ENCODE results near the gene LRIT2. TPM values are rescaled to one million over a fixed set of nuclear protein-coding genes. Genes with fewer than 3 reads are reported as not detected.

The LRIT2 gene
- total RNA-seq, 1 donor from 2014 or later: not detected

DNA sequence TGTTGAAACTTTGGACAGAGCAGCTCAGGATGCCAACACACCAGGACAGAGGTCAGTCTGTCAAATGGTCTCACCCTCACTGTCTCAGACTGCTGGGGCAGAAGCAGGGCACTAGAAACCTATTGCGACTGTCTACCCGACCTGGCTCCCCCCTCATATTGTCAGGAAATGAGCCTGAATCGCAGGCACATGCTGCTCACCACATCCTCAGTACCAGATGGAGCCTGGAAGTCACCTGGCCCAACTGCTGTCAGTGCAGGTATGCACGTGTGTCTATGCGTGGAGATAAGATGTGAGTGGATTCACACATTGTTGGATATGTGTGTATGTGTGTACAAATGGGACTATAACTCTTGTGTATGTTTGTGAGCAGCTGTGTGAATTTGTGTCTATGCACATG is 34.2 kb downstream of the LRIT2 start:
- Mint-ChIP-seq H3K4me1 (peaks cover 2% of the 10 kb centered on the region), H3K4me3 (no peak overlapping the region), H3K27ac (no peak overlapping the region), H3K9me3 (peaks cover 2% of the 10 kb centered on the region), H3K36me3 (no peaks in the 10 kb centered on the region), H3K27me3 (ENCODE audit: insufficient read depth, low read depth) (peaks cover 24% of the 10 kb centered on the region)
- H3K9me3 ChIP-seq (ENCODE audit: low read depth): no peaks in the 10 kb centered on the region
- H4K20me1 ChIP-seq (ENCODE audit: low read depth): no peaks in the 10 kb centered on the region
- DNase-seq (ENCODE audit: low spot score): no peak
- H3K79me2 ChIP-seq (ENCODE audit: low read depth): no peaks in the 10 kb centered on the region
- H3K27me3 ChIP-seq: peaks cover 36% of the 10 kb centered on the region
- H3K4me3 ChIP-seq: no peak overlapping the region
- H3K4me1 ChIP-seq: no peaks in the 10 kb centered on the region
- H3K36me3 ChIP-seq: no peaks in the 10 kb centered on the region
- no peak overlapping the region for H2AFZ ChIP-seq (replicated peaks)
- TF ChIP-seq, protein P1, sequence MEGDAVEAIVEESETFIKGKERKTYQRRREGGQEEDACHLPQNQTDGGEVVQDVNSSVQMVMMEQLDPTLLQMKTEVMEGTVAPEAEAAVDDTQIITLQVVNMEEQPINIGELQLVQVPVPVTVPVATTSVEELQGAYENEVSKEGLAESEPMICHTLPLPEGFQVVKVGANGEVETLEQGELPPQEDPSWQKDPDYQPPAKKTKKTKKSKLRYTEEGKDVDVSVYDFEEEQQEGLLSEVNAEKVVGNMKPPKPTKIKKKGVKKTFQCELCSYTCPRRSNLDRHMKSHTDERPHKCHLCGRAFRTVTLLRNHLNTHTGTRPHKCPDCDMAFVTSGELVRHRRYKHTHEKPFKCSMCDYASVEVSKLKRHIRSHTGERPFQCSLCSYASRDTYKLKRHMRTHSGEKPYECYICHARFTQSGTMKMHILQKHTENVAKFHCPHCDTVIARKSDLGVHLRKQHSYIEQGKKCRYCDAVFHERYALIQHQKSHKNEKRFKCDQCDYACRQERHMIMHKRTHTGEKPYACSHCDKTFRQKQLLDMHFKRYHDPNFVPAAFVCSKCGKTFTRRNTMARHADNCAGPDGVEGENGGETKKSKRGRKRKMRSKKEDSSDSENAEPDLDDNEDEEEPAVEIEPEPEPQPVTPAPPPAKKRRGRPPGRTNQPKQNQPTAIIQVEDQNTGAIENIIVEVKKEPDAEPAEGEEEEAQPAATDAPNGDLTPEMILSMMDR (IDR thresholded peaks at IDR 0.05): no peak
- no peak for TF ChIP-seq EZH2phosphoT487 (IDR thresholded peaks at IDR 0.05)
- no peak for TF ChIP-seq EZH2 (IDR thresholded peaks at IDR 0.05)
- H3K9ac ChIP-seq: no peak overlapping the region
- H3K27ac ChIP-seq: no peak overlapping the region
- H3F3A ChIP-seq (ENCODE audit: low read depth): no peaks in the 10 kb centered on the region
- H3K4me2 ChIP-seq: no peak overlapping the region

DNA sequence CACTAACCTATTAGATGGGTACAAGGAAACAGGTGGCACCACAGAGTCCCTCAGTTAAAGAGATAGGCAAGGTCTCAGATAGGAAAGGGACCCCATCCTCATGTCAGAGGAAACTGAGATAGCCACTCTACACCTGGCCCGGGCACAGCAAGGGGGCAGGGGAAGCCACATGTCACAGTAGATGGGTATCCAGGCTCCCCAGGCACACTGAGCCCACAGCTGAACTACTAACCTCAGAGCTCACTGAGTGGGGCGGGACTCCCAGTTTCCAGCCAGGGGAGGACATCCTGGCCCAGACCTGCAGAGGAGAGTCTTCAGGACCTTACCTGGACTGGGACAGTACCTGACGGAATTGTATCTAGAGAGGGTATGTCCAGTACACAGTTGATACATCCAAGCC is 34.7 kb downstream of the LRIT2 start:
- Mint-ChIP-seq H3K4me1 (peaks cover 2% of the 10 kb centered on the region), H3K27me3 (ENCODE audit: insufficient read depth, low read depth) (peaks cover 22% of the 10 kb centered on the region), H3K4me3 (no peak overlapping the region), H3K36me3 (no peaks in the 10 kb centered on the region), H3K27ac (no peak overlapping the region), H3K9me3 (peaks cover 2% of the 10 kb centered on the region)
- no peaks in the 10 kb centered on the region for H4K20me1 ChIP-seq (ENCODE audit: low read depth)
- H3K9me3 ChIP-seq (ENCODE audit: low read depth): no peaks in the 10 kb centered on the region
- no peak overlapping the region for H3K9ac ChIP-seq
- peaks cover 31% of the 10 kb centered on the region for H3K27me3 ChIP-seq
- H3K27ac ChIP-seq: no peak overlapping the region
- DNase-seq (ENCODE audit: low spot score): no peak
- TF ChIP-seq EZH2 (IDR thresholded peaks at IDR 0.05) (no peak), EZH2phosphoT487 (IDR thresholded peaks at IDR 0.05) (no peak)
- TF ChIP-seq, protein P1 (IDR thresholded peaks at IDR 0.05): no peak
- H3K79me2 ChIP-seq (ENCODE audit: low read depth): no peaks in the 10 kb centered on the region
- no peaks in the 10 kb centered on the region for H3K36me3 ChIP-seq
- H3K4me1 ChIP-seq: no peaks in the 10 kb centered on the region
- no peak overlapping the region for H3K4me3 ChIP-seq
- no peak overlapping the region for H2AFZ ChIP-seq (replicated peaks)
- H3K4me2 ChIP-seq: no peak overlapping the region
- H3F3A ChIP-seq (ENCODE audit: low read depth): no peaks in the 10 kb centered on the region

DNA sequence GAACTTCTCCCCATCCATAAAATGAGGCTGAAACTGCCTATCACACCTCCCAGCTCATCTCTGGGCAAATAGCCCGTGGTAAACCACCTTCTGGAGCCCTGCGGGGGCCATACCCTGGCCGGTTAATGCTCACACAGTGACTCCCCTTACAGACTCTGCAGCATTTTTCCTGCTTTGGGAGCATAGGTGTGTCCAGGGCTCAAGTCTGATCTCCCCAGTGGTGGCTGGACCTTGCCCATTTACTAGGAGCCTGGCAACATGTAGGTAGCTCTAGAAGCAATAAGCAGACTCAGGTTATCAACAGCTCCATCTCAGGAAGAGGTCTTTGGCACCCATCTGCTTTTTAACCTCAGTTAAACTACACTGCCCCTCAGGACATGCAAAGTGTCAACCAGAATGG is 36.5 kb downstream of the LRIT2 start:
- no peak for DNase-seq (ENCODE audit: low spot score)
- TF ChIP-seq EZH2 (IDR thresholded peaks at IDR 0.05) (no peak), EZH2phosphoT487 (IDR thresholded peaks at IDR 0.05) (no peak)
- TF ChIP-seq, protein P1 (IDR thresholded peaks at IDR 0.05): no peak
- Histone ChIP-seq H3F3A (ENCODE audit: low read depth) (no peaks in the 10 kb centered on the region), H3K4me2 (no peak overlapping the region), H3K4me1 (no peaks in the 10 kb centered on the region), H3K27ac (no peak overlapping the region), H3K9ac (no peak overlapping the region), H3K9me3 (ENCODE audit: low read depth) (no peaks in the 10 kb centered on the region), H3K36me3 (no peaks in the 10 kb centered on the region), H4K20me1 (ENCODE audit: low read depth) (no peaks in the 10 kb centered on the region), H3K4me3 (no peak overlapping the region), H2AFZ (replicated peaks) (no peak overlapping the region), H3K27me3 (peaks cover 13% of the 10 kb centered on the region), H3K79me2 (ENCODE audit: low read depth) (no peaks in the 10 kb centered on the region)
- Mint-ChIP-seq H3K4me3 (no peak overlapping the region), H3K4me1 (no peaks in the 10 kb centered on the region), H3K27me3 (ENCODE audit: insufficient read depth, low read depth) (peaks cover 16% of the 10 kb centered on the region), H3K27ac (no peak overlapping the region), H3K9me3 (peaks cover 2% of the 10 kb centered on the region), H3K36me3 (no peaks in the 10 kb centered on the region)

Measured in neural progenitor cell (in vitro differentiated cells).